GM03348 (cell line): ENCODE data around the gene TGFBR1.

Experiments
- DNase-seq: peaks from one replicate; pipeline ENCODE4 v3.0.0; 2012; ENCODE audit warnings: low spot score

TGFBR1 gene

GRCh38 chr9:99171225-99172123 lies 66.6 kb downstream of the TGFBR1 start:
- DNase-seq: no peak

DNA sequence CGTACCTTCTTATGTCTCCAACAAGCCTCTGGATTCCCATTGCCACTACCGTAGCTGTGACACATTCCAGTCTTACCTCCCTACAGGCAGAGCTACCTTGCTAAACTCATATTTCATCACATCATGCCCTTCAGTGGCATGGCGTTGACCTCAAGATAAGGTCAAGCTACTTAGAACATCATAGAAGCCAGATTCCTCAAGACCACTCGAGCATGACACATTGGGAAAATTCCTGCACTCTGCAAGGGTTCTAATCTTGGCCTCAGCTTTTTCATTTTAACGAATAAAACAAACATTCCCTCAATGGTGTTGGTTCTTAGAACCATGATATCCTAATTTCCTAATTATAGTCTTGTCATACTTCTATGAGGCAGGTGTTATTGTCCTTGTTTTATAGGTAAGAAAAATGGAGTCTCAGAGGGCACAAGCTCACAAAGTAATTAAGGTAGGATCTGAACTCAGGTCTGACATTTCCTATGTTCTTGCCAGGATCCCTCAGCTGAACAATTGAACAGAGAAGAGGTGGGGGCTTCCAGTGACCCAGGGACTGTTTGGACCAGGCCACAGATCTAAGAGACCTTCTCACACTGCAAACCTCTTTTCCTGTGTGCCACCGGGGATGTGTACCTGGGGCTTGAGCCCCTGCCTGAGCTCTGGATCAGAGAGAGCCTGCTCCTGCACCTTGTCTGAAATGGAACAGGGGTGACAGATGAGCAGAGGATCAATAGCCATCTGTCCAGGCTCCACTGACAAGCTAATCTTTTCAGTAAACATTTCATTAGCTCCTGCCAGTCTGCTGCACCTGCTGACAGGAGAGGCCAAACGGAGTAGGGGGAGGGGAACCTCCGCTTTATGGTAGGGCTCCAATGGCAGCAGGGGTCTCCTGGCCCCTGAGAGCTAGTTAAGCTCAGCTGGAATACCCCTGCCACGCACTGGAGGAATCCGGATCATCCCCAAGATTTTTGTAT lies 67.5 kb downstream of the TGFBR1 start:
- no peak for DNase-seq

GRCh38 chr9:99173570-99174504 lies 68.9 kb downstream of the TGFBR1 start:
- no peak for DNase-seq

DNA sequence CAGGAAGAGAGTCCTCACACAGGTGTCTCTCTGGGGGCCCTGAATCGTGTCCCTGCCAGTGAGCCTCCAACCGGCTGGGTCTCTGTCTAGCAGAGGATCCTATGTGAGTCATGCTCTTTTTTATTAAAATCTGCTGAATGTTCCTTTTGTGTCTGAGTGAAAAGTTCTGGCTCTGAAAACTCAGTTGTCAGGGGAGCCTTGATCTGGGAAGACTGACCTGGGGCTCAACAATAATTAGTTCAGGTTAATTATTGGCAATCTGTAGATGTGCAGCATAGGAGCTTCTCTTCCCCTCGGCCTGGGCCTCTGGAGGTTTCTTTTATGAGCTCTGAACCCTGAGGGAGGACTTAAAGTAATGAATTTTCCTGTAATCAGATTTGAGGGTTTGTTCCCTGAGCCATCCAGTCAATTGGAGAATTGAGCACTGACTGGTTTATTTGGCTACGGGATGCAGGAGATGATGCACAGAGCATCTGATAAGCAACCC lies 71.7 kb downstream of the TGFBR1 start:
- DNase-seq: no peak

DNA sequence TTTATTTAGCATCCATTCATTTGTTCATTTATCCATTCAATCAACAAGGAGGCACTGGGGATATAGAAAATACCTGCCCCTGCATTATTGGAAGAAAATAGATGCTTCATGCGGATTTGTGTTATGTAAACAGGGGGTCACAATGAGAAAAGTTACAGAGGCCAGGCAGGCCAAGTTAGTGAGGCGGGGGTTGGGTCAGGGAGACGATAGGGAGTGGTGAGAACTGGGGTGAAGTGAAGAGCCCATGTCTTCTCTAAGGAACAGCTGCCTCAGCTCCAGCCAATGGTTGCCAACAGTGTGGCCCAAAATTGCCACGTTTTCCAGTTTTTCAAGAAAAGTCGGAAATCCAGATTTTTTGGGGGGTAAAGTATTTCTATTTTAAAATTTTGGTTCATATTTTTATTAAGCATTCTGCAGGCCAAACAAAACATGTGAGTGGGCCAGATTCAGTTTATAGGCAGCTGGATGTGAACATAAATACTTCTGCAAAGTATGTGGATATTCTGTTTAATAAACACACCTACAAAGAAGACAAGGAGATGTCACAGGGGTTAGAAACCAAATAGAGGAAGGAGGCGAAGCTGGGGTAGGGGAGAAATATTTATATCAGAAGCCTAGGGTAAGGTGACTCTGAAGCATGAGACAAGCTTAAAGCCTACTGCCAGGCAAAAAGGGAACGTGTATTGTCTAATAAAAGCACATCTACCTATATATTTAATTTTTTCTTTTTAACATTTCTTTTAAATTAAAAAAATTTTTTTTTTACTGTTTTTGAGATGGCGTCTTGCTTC lies 72.9 kb downstream of the TGFBR1 start:
- DNase-seq: no peak

- DNase-seq: no peak
These were observed 74.3 kb downstream of the TGFBR1 start for GRCh38 chr9:99178912-99179872.

DNA sequence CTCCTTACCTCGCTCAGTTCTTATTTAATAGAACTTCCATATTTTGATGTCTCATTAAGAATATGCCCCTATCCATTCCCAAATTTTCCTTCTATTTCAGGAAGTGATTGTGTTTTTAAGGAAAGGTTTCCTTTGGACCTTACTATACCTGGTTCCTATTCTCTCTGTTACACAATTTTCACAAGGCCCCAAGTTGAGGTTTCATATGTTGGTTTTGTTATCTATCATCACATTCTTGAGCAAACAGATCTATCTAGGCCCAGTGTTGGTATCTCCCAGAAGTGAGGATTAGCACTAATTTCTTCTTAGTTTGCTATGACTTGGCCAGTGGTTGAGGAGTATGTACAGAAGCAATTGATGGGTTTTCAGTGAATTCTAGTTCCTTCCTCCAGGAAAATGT lies 75.3 kb downstream of the TGFBR1 start:
- DNase-seq: no peak

GRCh38 chr9:99180662-99181061 lies 75.7 kb downstream of the TGFBR1 start:
- DNase-seq: no peak

DNA sequence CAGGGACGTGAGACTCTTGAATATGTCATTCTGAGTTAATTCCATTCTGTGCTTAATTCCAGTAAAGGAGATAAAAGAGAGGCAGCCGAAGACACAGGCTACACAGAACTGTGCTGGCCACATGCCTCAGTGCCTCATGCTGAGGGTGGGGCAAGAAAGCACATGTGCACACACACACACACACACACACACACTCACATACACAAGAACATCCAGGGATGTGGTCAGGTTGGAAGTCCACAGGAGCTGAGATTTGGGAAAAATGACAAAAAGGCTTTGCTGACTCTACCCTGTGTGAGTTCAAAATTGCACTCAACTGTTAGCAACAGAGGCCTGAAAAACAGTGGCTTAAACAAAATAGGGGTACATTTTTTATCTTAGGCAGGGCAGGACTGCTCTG lies 76.3 kb downstream of the TGFBR1 start:
- no peak for DNase-seq

DNA sequence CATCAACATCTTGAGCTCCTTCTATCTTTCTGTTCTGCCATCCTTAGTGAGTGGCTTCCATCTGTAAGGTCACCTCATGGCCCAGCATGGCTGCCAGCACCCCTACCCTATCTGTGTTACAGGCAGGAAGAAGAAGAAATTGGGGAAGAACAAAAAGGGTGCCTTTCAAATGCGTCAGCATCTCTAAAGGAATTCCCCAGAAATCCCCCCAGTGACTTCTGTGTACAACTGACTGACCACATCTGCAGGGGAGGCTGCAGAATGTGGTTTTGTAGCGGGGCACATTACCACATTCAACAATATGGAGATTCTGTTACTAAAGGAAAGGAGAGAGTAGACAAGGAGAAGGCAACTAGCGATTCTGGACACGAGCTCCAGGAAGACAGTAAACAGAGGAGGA lies 76.7 kb downstream of the TGFBR1 start:
- no peak for DNase-seq

GRCh38 chr9:99182356-99182755 lies 77.4 kb downstream of the TGFBR1 start:
- no peak for DNase-seq

- no peak for DNase-seq
These were observed 78.7 kb downstream of the TGFBR1 start for GRCh38 chr9:99183616-99184015.

- DNase-seq: no peak
These were observed 79.2 kb downstream of the TGFBR1 start for GRCh38 chr9:99184110-99184474.

DNA sequence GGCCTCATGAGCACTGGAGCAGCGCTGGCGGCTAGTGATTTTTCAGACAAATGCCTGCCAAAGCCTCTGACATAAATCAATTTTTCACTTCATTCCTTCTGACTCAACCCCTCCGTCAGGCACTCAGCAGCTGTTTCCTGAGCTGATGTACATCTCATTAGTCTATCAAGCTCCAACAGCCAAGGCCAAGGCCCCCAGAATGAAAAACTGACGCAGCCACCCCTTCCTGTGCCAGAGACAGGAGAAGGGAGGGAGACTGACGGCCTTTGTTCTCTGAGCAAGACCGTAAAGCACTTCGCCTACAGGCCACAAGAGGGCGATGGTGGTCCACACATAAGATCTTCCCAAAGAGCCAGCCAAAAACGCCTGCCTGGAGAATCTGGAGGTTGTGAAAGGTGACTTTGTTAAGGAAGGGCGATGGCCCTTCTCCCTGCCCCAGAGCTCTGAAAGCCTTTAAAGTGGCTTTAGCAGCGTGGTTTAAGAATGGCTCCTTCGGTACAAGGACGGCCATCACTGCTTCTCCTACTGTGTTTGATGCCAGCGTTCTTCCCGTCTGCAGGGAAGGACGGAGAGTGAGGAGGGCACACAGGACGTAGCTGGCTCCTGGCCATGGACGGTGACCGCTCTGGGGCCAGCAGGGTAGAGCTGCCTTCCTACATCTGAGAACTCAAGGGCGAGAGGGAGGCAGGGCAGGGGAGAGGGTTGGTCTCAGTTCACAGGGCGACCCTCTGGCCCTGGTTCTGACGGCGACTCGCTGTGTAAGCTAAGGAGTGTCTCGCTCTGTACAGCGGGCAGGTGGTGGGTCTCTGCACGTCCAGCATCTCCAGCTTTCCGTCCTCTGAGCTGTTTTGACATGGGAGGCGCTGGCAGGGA lies 79.8 kb downstream of the TGFBR1 start:
- peak; percentile 90 for DNase-seq

GRCh38 chr9:99185348-99185632 lies 80.4 kb downstream of the TGFBR1 start:
- no peak for DNase-seq

DNA sequence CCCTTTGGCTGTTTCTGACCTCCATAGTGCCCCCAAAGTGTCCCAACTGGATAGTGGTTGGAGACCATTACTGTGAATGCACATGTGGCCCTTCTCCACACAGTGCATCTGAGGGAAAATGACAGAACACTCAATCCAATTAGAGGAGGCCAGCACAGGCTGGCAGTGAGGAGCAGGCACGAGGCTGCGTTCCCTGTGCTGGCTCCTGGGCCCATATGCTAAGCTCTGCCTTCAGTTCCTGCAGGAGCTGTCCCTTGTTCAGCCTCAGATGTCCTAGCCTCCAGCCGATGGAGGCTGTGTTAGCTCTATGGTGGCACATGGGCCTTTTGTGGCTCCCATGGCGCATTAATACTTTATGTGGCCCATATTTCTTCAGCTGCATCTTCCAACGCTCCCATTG lies 81.0 kb downstream of the TGFBR1 start:
- DNase-seq: no peak

DNA sequence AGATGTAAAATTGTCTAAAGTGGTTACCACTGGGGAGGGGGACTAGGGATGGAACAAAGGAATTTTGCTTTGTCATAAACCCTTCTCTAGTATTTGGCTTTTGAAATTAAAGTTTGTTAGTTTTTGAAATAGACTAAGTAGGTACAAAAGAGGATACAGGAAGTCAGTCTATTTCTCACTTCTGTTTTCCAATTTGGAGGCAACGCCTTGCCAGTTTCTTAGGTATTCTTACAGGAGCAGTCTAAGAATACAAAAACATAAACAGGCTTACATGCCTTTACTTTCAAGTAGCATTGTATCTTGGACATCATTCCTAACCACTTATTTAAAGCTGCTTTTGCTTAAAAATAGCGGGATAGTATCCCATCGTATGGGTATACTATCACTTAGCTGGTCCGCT lies 82.4 kb downstream of the TGFBR1 start:
- no peak for DNase-seq

GRCh38 chr9:99189186-99189585 lies 84.3 kb downstream of the TGFBR1 start:
- no peak for DNase-seq
